B cell (primary cell): ENCODE data around the gene ERCC1. TPM values are rescaled to one million over a fixed set of nuclear protein-coding genes. Genes with fewer than 3 reads are reported as not detected.
"Not testable (repeated sequence)": the region's sequence is repeated elsewhere in the genome, so short reads cannot be mapped to it uniquely, and the experiment has no call there.

ENCODE experiments used
- ATAC-seq: fragments of 200-7000 bp; cut with Tn5 transposase; one replicate; pipeline ENCODE4 v1.10.0; 2021; ENCODE audit warnings: low read depth, mild to moderate bottlenecking, moderate number of reproducible peaks, moderate library complexity
- CTCF ChIA-PET: fragments of 350-600 bp; sonication (Branson Sonifier 250); formaldehyde crosslinking; loops from one replicate; lab custom pipeline; 2021; ENCODE audit warnings: antibody characterized with exemption, inconsistent platforms; lab: Charles Lee
- POLR2A ChIA-PET: fragments of 350-600 bp; sonication (Branson Sonifier 250); formaldehyde crosslinking; loops from one replicate; lab custom pipeline; 2021; ENCODE audit warnings: antibody characterized with exemption; lab: Charles Lee
- DNase-seq: peaks from one replicate; pipeline ENCODE4 v3.0.0; 2013
- H2AFZ ChIP-seq: 2 replicates; pipeline ENCODE4 v1.6.1; 2012; ENCODE audit warnings: mild to moderate bottlenecking, low read depth, low read length; ENCODE audit not compliant: insufficient read depth, poor library complexity, severe bottlenecking
- H3K27ac ChIP-seq, 2 donors: 1 replicate in 1 of 2; 2 replicates in 1 of 2; pipeline ENCODE4 v1.5.1; 2012 to 2013; ENCODE audit warnings: low read length in 2 of 2, mild to moderate bottlenecking in 2 of 2, moderate library complexity in 1 of 2
- H3K27me3 ChIP-seq, 4 experiments: fragments of 200-600 bp in 1 of 4; sonication (generic) in 1 of 4; replicated peaks in 1 of 4; 1 replicate in 2 of 4; 2 replicates in 2 of 4; pipeline versions ENCODE4 v1.6.1 to v1.7.0; 2013 to 2016; ENCODE audit warnings: low read length in 3 of 4, mild to moderate bottlenecking in 2 of 4, mixed read lengths in 1 of 4, moderate library complexity in 1 of 4; ENCODE audit not compliant: insufficient read depth in 4 of 4, control insufficient read depth in 3 of 4; ENCODE audit errors: control extremely low read depth in 1 of 4
- H3K36me3 ChIP-seq, 2 experiments: replicated peaks in 1 of 2; 1 replicate in 1 of 2; 2 replicates in 1 of 2; pipeline versions ENCODE4 v1.6.1 to v1.7.1; 2013; ENCODE audit warnings: low read length in 1 of 2; ENCODE audit not compliant: insufficient read depth in 2 of 2, control insufficient read depth in 1 of 2; ENCODE audit errors: control extremely low read depth in 1 of 2, extremely low read depth in 1 of 2
- H3K4me1 ChIP-seq, 2 donors: fragments of 200-600 bp in 1 of 2; sonication (generic) in 1 of 2; 1 replicate in 1 of 2; 2 replicates in 1 of 2; pipeline versions ENCODE4 v1.5.1 to v1.6.1; 2013 to 2017; ENCODE audit warnings: low read length in 2 of 2; ENCODE audit not compliant: control insufficient read depth in 2 of 2, insufficient read depth in 2 of 2
- H3K4me2 ChIP-seq: replicated peaks from 2 replicates; pipeline ENCODE3; 2012; ENCODE audit warnings: mild to moderate bottlenecking, low read depth, low read length; ENCODE audit not compliant: poor library complexity, severe bottlenecking
- H3K4me3 ChIP-seq, 5 experiments: fragments of 200-600 bp in 1 of 5; sonication (generic) in 1 of 5; 1 replicate in 3 of 5; 2 replicates in 2 of 5; pipeline versions ENCODE4 v1.5.1 to v1.7.0; 2011 to 2016; ENCODE audit warnings: low read length in 4 of 5, mild to moderate bottlenecking in 4 of 5, low read depth in 2 of 5, control low read depth in 1 of 5, moderate library complexity in 1 of 5; ENCODE audit not compliant: insufficient read depth in 1 of 5; ENCODE audit errors: control extremely low read depth in 1 of 5, extremely low read depth in 1 of 5
- H3K79me2 ChIP-seq: fragments of 200-600 bp; sonication (generic); one replicate; pipeline ENCODE4 v1.6.0; 2016; ENCODE audit warnings: low read length; ENCODE audit not compliant: control insufficient read depth, insufficient read depth
- H3K9ac ChIP-seq: fragments of 200-600 bp; sonication (generic); 2 replicates; pipeline ENCODE4 v1.6.1; 2017; ENCODE audit warnings: mild to moderate bottlenecking, low read length, moderate library complexity
- H3K9me3 ChIP-seq, 3 donors: one replicate each; pipeline versions ENCODE4 v1.6.1 to v1.7.1; 2013; ENCODE audit warnings: low read length in 2 of 3; ENCODE audit not compliant: control insufficient read depth in 2 of 3, insufficient read depth in 1 of 3; ENCODE audit errors: control extremely low read depth in 1 of 3
- H4K20me1 ChIP-seq: 2 replicates; pipeline ENCODE4 v1.6.0; 2012; ENCODE audit warnings: mild to moderate bottlenecking, low read length; ENCODE audit not compliant: insufficient read depth, control insufficient read depth, poor library complexity, severe bottlenecking
- H3K27ac Mint-ChIP-seq: one replicate; pipeline ENCODE4 v1.8.0; 2021; ENCODE audit warnings: mixed read lengths
- H3K27me3 Mint-ChIP-seq: one replicate; pipeline ENCODE4 v1.8.0; 2021; ENCODE audit warnings: mixed read lengths
- H3K4me1 Mint-ChIP-seq: one replicate; pipeline ENCODE4 v1.8.0; 2021; ENCODE audit warnings: mixed read lengths
- H3K4me3 Mint-ChIP-seq: one replicate; pipeline ENCODE4 v1.8.0; 2021; ENCODE audit warnings: mixed read lengths
- H3K9me3 Mint-ChIP-seq: one replicate; pipeline ENCODE4 v1.8.0; 2022; ENCODE audit warnings: mixed read lengths; ENCODE audit not compliant: insufficient read depth
- CTCF ChIP-seq: fragments of 200-600 bp; IDR thresholded peaks from one replicate; pipeline ENCODE4 v1.8.0; 2022; ENCODE audit warnings: antibody characterized with exemption, mild to moderate bottlenecking
- EZH2 ChIP-seq: IDR thresholded peaks from 2 replicates; pipeline ENCODE4 v1.6.1; 2012; ENCODE audit warnings: borderline replicate concordance, low read depth, mild to moderate bottlenecking, moderate library complexity, low read length; ENCODE audit not compliant: insufficient read depth, poor library complexity, severe bottlenecking
- WGBS: methylation state at CpG from one replicate; pipeline ENCODE4 v1.1.5; 2013; ENCODE audit warnings: missing lambda C conversion rate; ENCODE audit not compliant: insufficient coverage; 5-methylcytosine and 5-hydroxymethylcytosine counted together
- intact Hi-C: fragments of 100-400 bp; cut with micrococcal nuclease; formaldehyde crosslinking; loops from one replicate; pipeline ENCODE4 v1.10.0; 2022
- polyA plus RNA-seq: library from polyadenylated mRNA; depleted of rRNA; stranded (reverse); fragments of >200 nt; gene quantifications from 2 replicates; pipeline ENCODE4 v1.2.3, GENCODE V29; 2012
- total RNA-seq, 2 donors: library from RNA; stranded (reverse); fragments of 120-200 nt in 1 of 2; gene quantifications; 1 replicate in 1 of 2; 2 replicates in 1 of 2; pipeline versions ENCODE4 v1.2.3 to v1.2.4, GENCODE V29; 2013 to 2022

The ERCC1 gene
- total and polyA plus RNA-seq, 2 donors (not counting 1 experiment from before 2014, with no cell fraction given), result 75.7 to 81.9 TPM

DNA sequence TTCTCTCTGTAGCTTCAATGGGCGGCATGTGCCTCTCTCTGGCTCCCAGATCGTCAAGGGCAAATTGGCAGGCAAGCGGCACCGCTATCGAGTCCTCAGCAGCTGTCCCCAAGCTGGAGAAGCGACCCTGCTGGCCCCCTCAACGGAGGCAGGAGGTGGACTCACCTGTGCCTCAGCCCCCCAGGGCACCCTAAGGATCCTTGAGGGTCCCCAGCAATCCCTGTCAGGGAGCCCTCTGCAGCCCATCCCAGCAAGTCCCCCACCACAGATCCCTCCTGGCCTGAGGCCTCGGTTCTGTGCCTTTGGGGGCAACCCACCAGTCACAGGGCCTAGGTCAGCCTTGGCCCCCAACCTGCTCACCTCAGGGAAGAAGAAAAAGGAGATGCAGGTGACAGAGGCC is 15.6 kb downstream of the ERCC1 start:
- ATAC-seq, result no peak
- H3K4me1 ChIP-seq, result peaks cover 25 to 37% of the 10 kb centered on the region in 2 donors
- H3K36me3 ChIP-seq, result peaks cover 0 to 3% of the 10 kb centered on the region in 2 experiments
- Mint-ChIP-seq H3K9me3 (no peaks in the 10 kb centered on the region), H3K4me3 (peak overlapping the region; percentile 59), H3K4me1 (peaks cover 42% of the 10 kb centered on the region), H3K27me3 (peaks cover 10% of the 10 kb centered on the region), H3K27ac (peak overlapping the region; percentile 59)
- H3K27ac ChIP-seq, result no peak overlapping the region
- H3K4me2 ChIP-seq, result no peak overlapping the region
- H3K9ac ChIP-seq, result no peak overlapping the region
- H3K27me3 ChIP-seq, result peaks cover 0 to 21% (median 13%) of the 10 kb centered on the region in 4 experiments
- TF ChIP-seq CTCF (no peak), EZH2 (no peak)
- POLR2A ChIA-PET, result no interaction called here
- peaks cover 0 to 12% (median 0%) of the 10 kb centered on the region in 3 donors for H3K9me3 ChIP-seq
- H4K20me1 ChIP-seq, result peaks cover 17% of the 10 kb centered on the region
- no peak for DNase-seq
- 95% methylated on average over 8 of the region's 8 CpGs for WGBS
- no peak overlapping the region for H3K4me3 ChIP-seq
- no peak overlapping the region for H2AFZ ChIP-seq
- H3K79me2 ChIP-seq, result peaks cover 31% of the 10 kb centered on the region
- CTCF ChIA-PET, result interaction anchor here (1.2 to 1.3 kb wide), 2 partner anchors 31 to 71 kb away, joined by 5 to 7 read pairs; no protein-coding TSS in a partner anchor
- intact Hi-C loops, result loop anchor here (5.0 to 10.0 kb wide), 3 partner anchors 34 to 587 kb away; partner anchors contain the start of genes CCDC61 and RELB

DNA sequence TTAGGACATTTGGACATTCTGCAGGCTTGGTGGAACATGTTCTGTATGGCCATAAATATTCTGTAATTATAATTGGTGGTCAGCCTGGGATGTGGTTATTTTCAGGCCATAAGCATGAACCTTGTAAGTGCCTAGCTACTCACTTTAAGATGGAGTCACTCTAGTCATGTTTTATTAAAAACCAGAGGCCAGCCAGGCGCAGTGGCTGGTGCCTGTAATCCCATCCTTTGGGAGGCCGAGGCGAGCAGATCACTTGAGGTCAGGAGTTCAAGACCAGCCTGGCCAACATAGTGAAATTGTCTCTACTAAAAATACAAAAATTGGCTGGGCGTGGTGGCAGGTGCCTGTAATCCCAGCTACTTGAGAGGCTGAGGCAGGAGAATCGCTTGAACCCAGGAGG is 16.1 kb downstream of the ERCC1 start:
- peaks cover 44% of the 10 kb centered on the region for H3K4me1 Mint-ChIP-seq
- Histone ChIP-seq H3K9me3 (peaks cover 0 to 12% (median 0%) of the 10 kb centered on the region in 3 donors), H3K79me2 (peaks cover 31% of the 10 kb centered on the region), H3K4me3 (peak overlapping the region in 1 of 5 experiments; percentile 97), H3K27me3 (peaks cover 0 to 26% (median 17%) of the 10 kb centered on the region in 4 experiments), H4K20me1 (peaks cover 22% of the 10 kb centered on the region), H3K4me2 (peak overlapping the region; percentile 100), H3K4me1 (peaks cover 29 to 41% of the 10 kb centered on the region in 2 donors)
- H3K27ac ChIP-seq, H2AFZ ChIP-seq, H3K9ac ChIP-seq, H3K36me3 ChIP-seq, H3K9me3 Mint-ChIP-seq, ATAC-seq, DNase-seq, H3K27ac Mint-ChIP-seq, POLR2A ChIA-PET: not testable (repeated sequence)
- CTCF ChIA-PET, result interaction anchor here (1.2 to 1.3 kb wide), 2 partner anchors 32 to 71 kb away, joined by 5 to 7 read pairs; no protein-coding TSS in a partner anchor
- WGBS, result 100% methylated on average over 2 of the region's 5 CpGs
- intact Hi-C loops, result loop anchor here (2.0 to 10.0 kb wide), 4 partner anchors 35 to 587 kb away; partner anchors contain the start of genes CCDC61, FBXO46 and RELB
- peaks cover 13% of the 10 kb centered on the region for H3K27me3 Mint-ChIP-seq
- H3K4me3 Mint-ChIP-seq, result peak overlapping the region; percentile 53
